Posterior vena cava (tissue), 2 donors: ENCODE measurements around the gene TTLL5. TPM values are rescaled to one million over a fixed set of nuclear protein-coding genes. Genes with fewer than 3 reads are reported as not detected.
A peak's percentile ranks its signal among the peaks of the same experiment; 100 is the strongest.

Experiments
- DNase-seq: peaks from one replicate; pipeline ENCODE4 v3.0.0-alpha.2; 2020; ENCODE audit warnings: low spot score
- intact Hi-C, 2 donors: fragments of 100-400 bp; cut with DNase I; formaldehyde crosslinking; loops; one replicate each; pipeline versions ENCODE4 v1.14.1 to v1.14.2; 2022 to 2023
- total RNA-seq, 2 donors: library from RNA; stranded (reverse); fragmentation: NEBNext Ultra II Directional; extraction: Animal tissue kit (Norgen Biotek cat#: 25700); gene quantifications; one replicate each; pipeline ENCODE4 v1.2.1, GENCODE V29; 2021
- donor health status: DM: yes; HTN: yes; CAD: no.
- donor health status: DM: yes; HTN: yes; CAD: no.

TTLL5 gene
- total RNA-seq, 2 donors from 2014 or later: 26.9 to 28.5 TPM

DNA sequence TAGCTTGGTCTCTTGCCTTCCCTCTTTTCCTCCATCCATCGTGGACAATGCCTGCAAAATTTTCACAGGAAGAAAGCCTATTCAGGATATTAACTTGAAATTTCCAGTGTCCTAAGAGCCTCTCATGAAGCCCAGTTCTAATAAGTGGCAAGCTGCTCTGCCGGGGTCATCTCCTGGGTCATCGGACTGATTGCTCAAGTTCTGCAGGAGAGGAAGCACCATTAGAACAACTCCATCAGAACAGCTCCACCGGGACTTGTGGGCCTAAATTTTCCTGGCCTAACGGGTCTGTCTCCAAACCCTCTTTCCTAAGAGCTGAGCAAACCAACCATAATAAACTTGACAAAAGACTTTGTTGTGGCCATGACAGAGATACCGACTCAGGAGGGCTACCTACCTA, 14.3 kb upstream of the TTLL5 start:
- intact Hi-C loops: no loop called here
- no peak for DNase-seq

- intact Hi-C loops: loop anchor here in 1 of 2 donors (2.0 kb wide), 1 partner anchor 67 kb away; no protein-coding TSS in a partner anchor
- DNase-seq: no peak
Measured at GRCh38 chr14:75647640-75648039, 13.4 kb upstream of the TTLL5 start.

- DNase-seq: no peak
- intact Hi-C loops: loop anchor here in 1 of 2 donors (2.0 kb wide), 1 partner anchor 67 kb away; no protein-coding TSS in a partner anchor
Measured at GRCh38 chr14:75648066-75648838, 12.8 kb upstream of the TTLL5 start.

DNA sequence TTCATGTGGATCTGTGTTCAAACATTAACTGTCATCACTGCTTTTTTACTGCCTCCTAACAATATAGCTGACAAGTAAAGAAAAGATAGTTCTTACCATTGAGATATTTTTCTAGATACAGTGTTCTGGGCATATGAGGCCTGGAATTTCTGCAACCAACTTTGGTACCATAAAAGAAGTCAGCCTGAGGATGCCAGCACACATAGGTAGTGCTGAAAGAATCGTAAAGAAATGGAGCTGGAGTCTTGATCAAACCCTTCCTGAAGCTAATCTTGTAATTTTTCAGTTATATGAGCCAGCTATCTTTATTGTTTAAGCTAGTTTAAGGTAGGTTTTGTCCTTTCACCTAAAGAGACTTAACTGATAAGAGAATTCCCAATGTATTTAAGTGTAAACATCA, 11.7 kb upstream of the TTLL5 start:
- intact Hi-C loops: loop anchor here in 1 of 2 donors (2.0 kb wide), 1 partner anchor 69 kb away; no protein-coding TSS in a partner anchor

DNA sequence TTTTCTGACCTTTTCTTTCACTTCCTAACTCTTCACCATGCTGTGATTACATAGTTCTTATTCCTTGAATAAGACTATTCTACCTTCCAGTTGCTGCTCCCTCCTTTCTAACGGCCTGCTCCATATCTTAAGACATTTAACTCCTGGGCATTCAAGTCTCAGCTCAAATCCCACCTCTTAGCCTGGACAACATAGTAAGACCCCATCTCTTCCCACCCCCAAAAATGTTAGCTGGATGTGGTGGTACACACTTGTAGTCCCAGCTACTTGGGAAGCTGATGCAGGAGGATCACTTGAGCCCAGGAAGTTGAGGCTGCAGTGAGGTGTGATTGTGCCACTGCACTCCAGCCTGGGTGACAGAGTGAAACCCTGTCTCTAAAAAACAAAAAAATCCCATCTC, 11.3 kb upstream of the TTLL5 start:
- intact Hi-C loops: loop anchor here in 1 of 2 donors (2.0 kb wide), 1 partner anchor 69 kb away; no protein-coding TSS in a partner anchor

More for the DNA sequence above, 11.7 kb upstream of the TTLL5 start:
- no peak for DNase-seq

GRCh38 chr14:75650253-75651058, 10.6 kb upstream of the TTLL5 start:
- no peak for DNase-seq
- intact Hi-C loops: no loop called here

More for the DNA sequence above, 11.3 kb upstream of the TTLL5 start:
- DNase-seq: no peak

GRCh38 chr14:75653563-75653962, 7.5 kb upstream of the TTLL5 start:
- DNase-seq: no peak
- intact Hi-C loops: loop anchor here in 1 of 2 donors (2.0 kb wide), 1 partner anchor 75 kb away; the partner anchor contains the start of gene FLVCR2

- intact Hi-C loops: loop anchor here in 1 of 2 donors (2.0 kb wide), 1 partner anchor 77 kb away; no protein-coding TSS in a partner anchor
- peak; percentile 93 for DNase-seq
Measured at GRCh38 chr14:75654127-75654732, 6.8 kb upstream of the TTLL5 start.

GRCh38 chr14:75655235-75655634, 5.8 kb upstream of the TTLL5 start:
- DNase-seq: no peak
- intact Hi-C loops: loop anchor here in 1 of 2 donors (2.0 kb wide), 1 partner anchor 78 kb away; no protein-coding TSS in a partner anchor

GRCh38 chr14:75657331-75657730, 3.7 kb upstream of the TTLL5 start:
- intact Hi-C loops: no loop called here
- DNase-seq: no peak

DNA sequence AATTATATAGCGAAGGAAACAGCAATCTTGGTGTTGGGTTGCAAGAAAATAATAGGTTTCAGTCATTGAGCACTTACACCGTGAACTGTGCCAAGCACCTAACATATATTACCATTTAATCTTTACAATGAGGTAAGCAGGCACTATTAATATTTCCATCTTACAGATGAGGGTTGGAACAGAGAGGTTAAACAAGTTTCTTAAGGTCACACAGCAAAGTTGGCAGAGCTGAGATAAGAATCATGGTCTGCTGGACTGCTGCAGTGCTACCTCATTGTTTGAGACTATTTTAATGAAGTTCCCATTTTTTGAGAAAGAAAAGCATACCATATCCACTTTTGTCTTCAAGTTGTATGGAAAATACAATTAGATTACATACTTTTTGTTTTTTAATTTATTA, 2.1 kb upstream of the TTLL5 start:
- intact Hi-C loops: no loop called here

DNA sequence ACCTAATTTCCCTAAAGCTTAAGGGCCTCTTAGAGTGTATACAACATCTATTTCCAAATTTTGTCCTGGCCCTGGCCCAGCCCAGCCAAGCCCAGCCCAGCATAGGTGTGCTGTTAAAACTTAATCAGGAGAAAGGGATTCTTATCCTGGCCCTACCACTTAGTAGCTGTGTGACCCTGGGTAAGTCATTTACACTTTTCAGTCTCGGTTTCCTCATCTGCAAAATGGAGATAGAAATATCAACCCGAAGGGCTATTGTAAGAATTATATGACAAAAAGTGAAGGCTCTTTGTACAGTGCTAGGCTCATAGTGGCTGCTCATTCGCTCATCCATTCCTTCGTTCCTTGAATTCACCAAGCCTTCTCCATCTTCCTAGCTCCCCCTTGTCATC, 812 bp upstream of the TTLL5 start:
- no peak for DNase-seq
- intact Hi-C loops: no loop called here

More for the DNA sequence above, 2.1 kb upstream of the TTLL5 start:
- no peak for DNase-seq

DNA sequence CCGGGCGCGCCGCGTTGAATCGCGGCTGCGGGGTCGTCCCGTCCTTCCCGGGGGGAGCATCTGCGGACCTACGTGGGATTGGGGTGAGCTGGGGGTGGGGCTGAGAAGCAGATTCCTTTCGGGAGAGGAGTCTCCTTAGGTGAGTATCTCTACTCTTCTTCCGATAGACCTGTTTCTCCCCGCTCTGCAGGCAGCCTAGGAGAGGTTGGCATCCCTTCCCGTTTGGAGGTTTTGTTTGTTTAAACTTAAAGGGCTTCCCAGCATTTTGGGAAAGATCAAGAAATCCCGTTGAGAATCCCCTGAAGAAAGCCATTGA, 411 bp downstream of the TTLL5 start:
- DNase-seq: no peak
- intact Hi-C loops: no loop called here

- DNase-seq: no peak
- intact Hi-C loops: no loop called here
Measured at GRCh38 chr14:75662966-75663365, 1.9 kb downstream of the TTLL5 start.

DNA sequence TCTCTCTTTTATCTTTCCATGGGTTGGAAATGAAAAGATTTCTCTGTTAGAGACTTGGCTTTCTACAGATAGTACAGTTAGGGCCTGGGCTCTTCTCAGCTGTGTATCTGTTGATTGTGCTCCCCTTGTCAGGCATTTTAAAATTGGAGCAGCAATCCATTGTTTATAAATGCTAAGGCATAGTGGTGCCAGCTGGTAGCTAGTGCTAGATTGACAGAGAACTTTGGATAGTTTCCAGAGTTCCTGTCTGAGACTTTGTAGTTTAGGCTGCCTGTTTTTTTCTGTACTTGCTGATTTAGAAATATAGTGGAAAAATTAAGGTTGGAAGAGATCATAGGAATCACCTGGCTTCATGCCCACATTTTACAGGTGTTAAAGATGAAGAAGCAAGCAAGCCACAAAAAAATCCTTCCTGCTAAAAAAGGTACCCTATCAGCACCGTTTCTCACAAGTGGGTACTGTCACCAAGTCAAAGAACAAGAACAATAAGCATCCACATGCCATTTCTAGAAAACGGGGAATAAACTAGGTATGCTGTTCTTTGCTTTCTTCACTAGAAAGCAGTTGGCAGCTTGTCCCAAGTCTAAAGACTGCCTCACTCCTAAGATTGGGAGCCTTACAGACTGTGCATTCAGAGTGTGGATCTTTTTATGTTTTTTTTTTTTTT, 6.2 kb downstream of the TTLL5 start:
- intact Hi-C loops: no loop called here
- DNase-seq: no peak

DNA sequence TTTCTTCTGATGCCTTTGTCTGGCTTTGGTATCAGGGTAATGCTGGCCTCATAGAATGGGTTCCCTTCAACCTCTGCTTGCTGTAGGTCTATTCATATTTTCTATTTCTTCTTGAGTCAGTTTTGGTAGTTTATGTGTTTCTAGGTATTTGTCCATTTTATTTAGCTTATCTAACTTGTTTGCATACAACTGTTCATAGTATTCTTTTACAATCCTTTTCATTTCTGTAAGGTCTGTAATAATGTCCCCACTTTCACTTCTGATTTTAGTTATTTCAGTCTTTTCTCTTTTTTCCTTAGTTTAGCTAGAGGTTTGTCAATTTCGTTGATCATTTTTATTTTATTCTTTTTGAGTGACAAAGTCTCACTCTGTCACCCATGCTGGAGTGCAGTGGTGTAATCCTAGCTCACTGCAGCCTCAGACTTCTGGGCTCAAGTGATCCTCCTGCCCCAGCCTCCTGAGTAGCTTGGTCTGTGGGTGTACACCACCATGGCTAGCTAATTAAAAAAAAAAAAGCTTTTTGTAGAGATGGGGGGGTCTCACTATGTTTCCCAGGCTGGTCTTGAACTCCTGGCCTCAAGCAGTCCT, 11.7 kb downstream of the TTLL5 start:
- no peak for DNase-seq
- intact Hi-C loops: no loop called here

DNA sequence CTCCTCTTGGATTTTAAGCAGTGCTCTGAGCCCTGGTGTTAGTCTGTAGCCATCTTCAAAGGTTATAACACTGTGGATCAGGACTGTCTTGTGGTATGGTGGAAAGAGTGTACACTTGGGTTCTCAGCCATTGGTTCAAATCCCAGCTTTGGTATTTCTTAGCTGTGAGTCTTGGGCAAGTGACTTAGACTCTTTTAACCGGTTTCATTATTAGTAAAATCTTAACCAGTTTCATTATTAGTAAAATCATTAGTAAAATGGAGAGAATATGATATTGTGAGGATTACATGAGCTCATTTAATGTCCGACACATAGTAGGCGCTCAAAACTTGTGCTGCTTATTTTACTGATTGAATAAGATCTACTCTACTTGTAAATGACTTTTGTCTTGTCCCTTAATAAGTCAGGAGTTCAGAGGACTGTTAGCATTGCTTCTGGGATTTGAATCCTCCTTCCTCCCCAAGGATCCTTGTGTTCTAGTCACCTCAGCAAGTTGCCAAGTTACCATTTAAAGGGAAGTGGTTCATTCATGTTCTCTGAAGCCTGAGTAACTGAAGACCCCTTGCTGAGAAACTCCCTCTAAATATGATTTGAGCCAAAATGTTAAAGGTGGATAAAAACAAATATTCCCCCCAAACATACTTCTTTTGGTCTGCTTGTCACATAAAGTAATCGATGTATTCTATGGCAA, 12.4 kb downstream of the TTLL5 start:
- DNase-seq: no peak
- intact Hi-C loops: no loop called here

DNA sequence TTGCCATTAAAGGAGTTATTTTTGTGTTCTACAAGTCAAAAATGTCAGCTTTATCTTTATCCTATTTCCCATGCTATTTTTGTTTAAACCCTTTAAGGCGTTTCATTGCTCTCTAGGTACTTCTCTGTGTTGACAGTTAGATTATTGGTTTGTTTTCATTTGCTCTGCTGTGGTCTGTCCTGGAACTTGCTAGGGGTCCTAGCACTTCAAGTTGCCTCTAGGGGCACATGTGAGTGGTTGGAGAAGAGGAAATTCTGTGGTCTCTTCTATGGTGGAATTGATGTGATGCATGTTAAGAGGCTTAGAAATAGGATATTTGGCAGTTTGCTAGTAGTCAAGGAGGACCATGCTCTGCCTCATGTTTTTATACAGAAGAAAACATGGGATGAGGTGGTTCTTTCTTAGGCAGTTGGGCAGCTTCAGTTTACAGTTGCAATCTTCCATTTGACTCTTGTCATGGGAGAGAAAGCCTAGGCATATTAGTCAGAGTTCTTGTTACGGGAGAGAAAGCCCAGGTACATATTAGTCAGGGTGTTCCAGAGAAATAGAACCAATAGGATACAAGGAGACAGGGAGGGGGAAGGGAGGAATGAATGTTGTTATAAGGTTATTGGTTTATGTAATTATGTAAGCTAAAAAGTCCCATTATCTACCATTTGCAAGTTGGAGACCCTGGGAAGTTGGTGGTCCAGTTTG, 14.4 kb downstream of the TTLL5 start:
- DNase-seq: no peak
- intact Hi-C loops: no loop called here
